ENCODE measurements around the gene CGB7. TPM values are rescaled to one million over a fixed set of nuclear protein-coding genes. Genes with fewer than 3 reads are reported as not detected.
"Not testable (repeated sequence)": the region's sequence is repeated elsewhere in the genome, so short reads cannot be mapped to it uniquely, and the experiment has no call there.

Gene CGB7
- total RNA-seq, 2 donors from 2014 or later: not detected

GRCh38 chr19:49019242-49019932, 38.2 kb downstream of the CGB7 start:
- intact Hi-C loops (cut with DNase I): no loop called here
- DNase-seq (ENCODE audit: low spot score): no peak

GRCh38 chr19:49018388-49019241, 38.9 kb downstream of the CGB7 start:
- intact Hi-C loops (cut with DNase I); DNase-seq (ENCODE audit: low spot score): not testable (repeated sequence)

- intact Hi-C loops (cut with DNase I): no loop called here
- DNase-seq (ENCODE audit: low spot score): no peak
Observed at GRCh38 chr19:49017666-49018351, 39.7 kb downstream of the CGB7 start.

- intact Hi-C loops (cut with DNase I): no loop called here
- no peak for DNase-seq (ENCODE audit: low spot score)
Observed at GRCh38 chr19:49017041-49017665, 40.4 kb downstream of the CGB7 start, which contains the start of gene LHB. Gene LHB, minus strand, starts transcription at chr19:49017091. Its CDS starts 10 bp downstream, at chr19:49017081.

GRCh38 chr19:49016067-49016839, 41.3 kb downstream of the CGB7 start:
- intact Hi-C loops (cut with DNase I): no loop called here
- no peak for DNase-seq (ENCODE audit: low spot score)

- no peak for DNase-seq (ENCODE audit: low spot score)
- intact Hi-C loops (cut with DNase I): no loop called here
Observed at GRCh38 chr19:49014870-49015255, 42.7 kb downstream of the CGB7 start.

GRCh38 chr19:49014123-49014869, 43.3 kb downstream of the CGB7 start:
- DNase-seq (ENCODE audit: low spot score): no peak
- intact Hi-C loops (cut with DNase I): no loop called here

GRCh38 chr19:49011194-49011593, 46.4 kb downstream of the CGB7 start:
- intact Hi-C loops (cut with DNase I): no loop called here
- DNase-seq (ENCODE audit: low spot score): no peak

- intact Hi-C loops (cut with DNase I): no loop called here
- no peak for DNase-seq (ENCODE audit: low spot score)
Observed at GRCh38 chr19:49010453-49010852, 47.1 kb downstream of the CGB7 start.

GRCh38 chr19:49009828-49010227, 47.7 kb downstream of the CGB7 start:
- intact Hi-C loops (cut with DNase I): no loop called here
- DNase-seq (ENCODE audit: low spot score): no peak

GRCh38 chr19:49006905-49007304, 50.6 kb downstream of the CGB7 start:
- intact Hi-C loops (cut with DNase I): no loop called here
- no peak for DNase-seq (ENCODE audit: low spot score)

- intact Hi-C loops (cut with DNase I): no loop called here
- no peak for DNase-seq (ENCODE audit: low spot score)
Observed at GRCh38 chr19:49004964-49005614, 52.5 kb downstream of the CGB7 start.

Small RNA genes lying within 50 kb of the gene (microRNA-seq; reads per million reads assigned to microRNA genes)
- gene MIR6798 (ENCODE audit: borderline microRNAs expressed in 2 of 2): 0 to 0.26 reads per million in 2 donors

Other genes with a start within 250 kb of the CGB7 start
- gene BCAT2, start 246.7 kb downstream of the CGB7 start, total RNA-seq: 10 to 100 TPM; 21.7 to 24.9 TPM
- 1 to 10 TPM; 5.6 to 6.6 TPM for gene HSD17B14, start 221.3 kb downstream of the CGB7 start, total RNA-seq
- gene PLEKHA4, start 189.1 kb downstream of the CGB7 start, total RNA-seq: 10 to 100 TPM; 91.0 to 91.2 TPM
- gene PPP1R15A, start 185.3 kb downstream of the CGB7 start, total RNA-seq: 100 to 1,000 TPM in 1 of 2 donors, 10 to 100 TPM in 1; 72.8 to 172 TPM
- gene TULP2, start 159.0 kb downstream of the CGB7 start, total RNA-seq: 1 to 10 TPM in 1 of 2 donors, under 1 TPM in 1; 0.86 to 1.9 TPM
- gene NUCB1, start 157.4 kb downstream of the CGB7 start, total RNA-seq: 100 to 1,000 TPM; 219 to 282 TPM
- not detected for gene DHDH, start 124.0 kb downstream of the CGB7 start, total RNA-seq
- 10 to 100 TPM; 44.6 to 53.4 TPM for gene BAX, start 102.9 kb downstream of the CGB7 start, total RNA-seq
- 1,000 to 10,000 TPM; 2,854 to 3,275 TPM for gene FTL, start 92.4 kb downstream of the CGB7 start, total RNA-seq
- 10 to 100 TPM; 28.0 to 39.5 TPM for gene GYS1, start 64.4 kb downstream of the CGB7 start, total RNA-seq
- gene RUVBL2, start 63.9 kb downstream of the CGB7 start, total RNA-seq: 10 to 100 TPM; 34.7 to 43.1 TPM
- gene LHB, start 40.7 kb downstream of the CGB7 start, total RNA-seq: not detected
- gene CGB3, start 33.4 kb downstream of the CGB7 start, total RNA-seq: not detected
- gene CGB2, start 25.9 kb downstream of the CGB7 start, total RNA-seq: not detected
- not detected for gene CGB1, start 20.9 kb downstream of the CGB7 start, total RNA-seq
- gene CGB5, start 13.9 kb downstream of the CGB7 start, total RNA-seq: not detected
- not detected for gene CGB8, start 8.6 kb downstream of the CGB7 start, total RNA-seq
- not detected for gene NTF4, start 7.1 kb upstream of the CGB7 start, total RNA-seq
- gene KCNA7, start 14.9 kb upstream of the CGB7 start, total RNA-seq: not detected
- 100 to 1,000 TPM; 114 to 124 TPM for gene SNRNP70, start 27.7 kb upstream of the CGB7 start, total RNA-seq
- gene LIN7B, start 56.6 kb upstream of the CGB7 start, total RNA-seq: 1 to 10 TPM; 9.0 to 9.3 TPM
- under 1 TPM in 1 of 2 donors, not detected in 1; 0.81 TPM for gene C19orf73, start 61.4 kb upstream of the CGB7 start, total RNA-seq
- gene PPFIA3, start 61.8 kb upstream of the CGB7 start, total RNA-seq: 1 to 10 TPM; 3.6 to 4.9 TPM
- gene HRC, start 97.6 kb upstream of the CGB7 start, total RNA-seq: 1 to 10 TPM; 1.1 to 2.4 TPM
- gene TRPM4, start 100.0 kb upstream of the CGB7 start, total RNA-seq: 10 to 100 TPM; 20.5 to 36.0 TPM